Activated CD4-positive, alpha-beta memory T cell treated with anti-CD3 and anti-CD28 coated beads, Interleukin-2, amount 10 ng/mL, durations not matched to agents 7 days and 5 days (primary cell): ENCODE data around the gene RASGEF1B. TPM values are rescaled to one million over a fixed set of nuclear protein-coding genes. Genes with fewer than 3 reads are reported as not detected.
"Not testable (repeated sequence)": the region's sequence is repeated elsewhere in the genome, so short reads cannot be mapped to it uniquely, and the experiment has no call there.

Experiments
- CTCF ChIA-PET: fragments of 350-600 bp; sonication (Branson Sonifier 250); formaldehyde crosslinking; loops from one replicate; lab custom pipeline; 2021; ENCODE audit warnings: antibody characterized with exemption, inconsistent platforms; lab: Charles Lee
- POLR2A ChIA-PET: fragments of 350-600 bp; sonication (Branson Sonifier 250); formaldehyde crosslinking; loops from one replicate; lab custom pipeline; 2021; ENCODE audit warnings: antibody characterized with exemption; lab: Charles Lee
- DNase-seq: peaks from one replicate; pipeline ENCODE4 v3.0.0-alpha.2; 2020
- H3K27ac Mint-ChIP-seq: one replicate; pipeline ENCODE4 v1.8.0; 2021; ENCODE audit warnings: mild to moderate bottlenecking, mixed read lengths
- H3K27me3 Mint-ChIP-seq: one replicate; pipeline ENCODE4 v1.8.0; 2021; ENCODE audit warnings: mixed read lengths
- H3K36me3 Mint-ChIP-seq: one replicate; pipeline ENCODE4 v1.8.0; 2021; ENCODE audit warnings: low read depth, mixed read lengths
- H3K4me1 Mint-ChIP-seq: one replicate; pipeline ENCODE4 v1.8.0; 2021; ENCODE audit warnings: mixed read lengths
- H3K4me3 Mint-ChIP-seq: one replicate; pipeline ENCODE4 v1.8.0; 2021; ENCODE audit warnings: mild to moderate bottlenecking, mixed read lengths
- H3K9me3 Mint-ChIP-seq: one replicate; pipeline ENCODE4 v1.8.0; 2021; ENCODE audit warnings: mixed read lengths
- total RNA-seq, 2 experiments: library from RNA; stranded (reverse); gene quantifications; one replicate each; pipeline ENCODE4 v1.2.3, GENCODE V29; 2021

RASGEF1B gene
- total RNA-seq, 2 experiments from 2014 or later: 2.4 to 3.4 TPM

DNA sequence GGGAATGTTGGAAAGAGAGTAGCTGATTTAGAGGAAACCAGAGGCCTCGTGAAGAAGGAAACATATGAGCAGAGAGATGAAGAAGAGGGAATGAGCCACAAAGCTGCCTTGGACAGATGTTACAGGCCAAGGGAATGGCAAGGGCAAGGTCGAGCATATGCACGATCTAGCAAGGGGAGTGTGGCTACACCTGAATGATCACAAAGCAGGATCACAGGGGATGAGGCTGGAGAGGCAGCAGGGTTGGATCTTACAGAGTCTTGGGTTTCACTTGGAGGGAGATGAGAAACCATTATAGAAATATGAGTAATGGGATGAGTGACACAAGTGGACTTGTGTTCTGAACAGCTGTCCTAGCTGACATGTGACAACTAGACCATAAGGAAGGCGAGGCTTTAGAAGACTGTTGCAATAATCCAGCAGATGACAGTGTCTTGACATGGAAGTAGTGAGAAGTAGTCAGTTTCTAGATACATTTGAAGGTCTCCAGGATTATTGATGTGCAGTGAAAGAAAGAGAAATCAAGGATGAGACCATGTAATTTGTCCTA, 58.7 kb downstream of the RASGEF1B start:
- no peak for DNase-seq
- H3K36me3 Mint-ChIP-seq: no peaks in the 10 kb centered on the region
- no peaks in the 10 kb centered on the region for H3K27me3 Mint-ChIP-seq
- H3K27ac Mint-ChIP-seq: no peak overlapping the region
- POLR2A ChIA-PET: no interaction called here
- no peaks in the 10 kb centered on the region for H3K9me3 Mint-ChIP-seq
- no peaks in the 10 kb centered on the region for H3K4me1 Mint-ChIP-seq
- H3K4me3 Mint-ChIP-seq: no peak overlapping the region
- CTCF ChIA-PET: interaction anchor here (1.6 kb wide), 1 partner anchor 432 kb away, joined by 4 read pairs; no protein-coding TSS in a partner anchor

DNA sequence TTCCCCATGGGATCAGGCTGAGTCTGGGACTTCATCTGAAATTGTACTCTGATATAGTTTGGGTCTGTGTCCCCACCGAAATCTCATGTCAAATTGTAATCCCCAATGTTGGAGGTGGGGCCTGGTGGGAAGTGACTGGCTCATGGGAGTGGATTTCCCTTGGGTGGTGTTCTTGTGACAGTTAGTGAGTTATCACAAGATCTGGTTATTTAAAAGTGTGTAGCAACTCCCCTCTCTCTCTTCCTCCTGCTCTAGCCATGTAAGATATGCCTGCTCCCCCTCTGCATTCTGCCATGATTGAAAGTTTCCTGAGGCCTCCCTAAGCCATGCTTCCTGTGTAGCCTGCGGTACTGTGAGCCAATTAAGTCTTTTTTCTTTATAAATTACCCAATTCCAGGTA, 61.0 kb downstream of the RASGEF1B start:
- DNase-seq: no peak
- no peaks in the 10 kb centered on the region for H3K27me3 Mint-ChIP-seq
- POLR2A ChIA-PET: no interaction called here
- no peak overlapping the region for H3K27ac Mint-ChIP-seq
- no peak overlapping the region for H3K4me3 Mint-ChIP-seq
- no peaks in the 10 kb centered on the region for H3K9me3 Mint-ChIP-seq
- no peaks in the 10 kb centered on the region for H3K36me3 Mint-ChIP-seq
- CTCF ChIA-PET: no interaction called here
- peaks cover 1% of the 10 kb centered on the region for H3K4me1 Mint-ChIP-seq

DNA sequence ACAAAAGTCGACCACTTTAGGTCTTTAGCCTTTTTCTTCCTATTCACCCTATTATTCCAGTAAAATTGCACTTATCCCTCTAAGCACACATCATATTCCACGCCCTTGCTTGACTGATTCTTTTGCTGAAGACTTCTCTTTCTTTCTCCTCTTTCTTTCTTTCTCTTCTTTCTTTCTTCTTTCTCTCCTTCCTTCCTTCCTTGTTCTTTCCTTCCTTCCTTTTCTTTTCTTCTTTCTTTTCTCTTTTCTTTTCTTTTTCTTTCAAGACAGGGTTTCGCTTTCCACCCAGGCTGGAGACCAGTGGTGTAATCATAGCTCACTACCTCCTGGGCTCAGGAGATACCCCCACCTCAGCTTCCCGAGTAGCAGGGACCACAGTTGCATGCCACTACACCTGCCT, 61.9 kb downstream of the RASGEF1B start:
- Mint-ChIP-seq H3K36me3 (no peaks in the 10 kb centered on the region), H3K27me3 (no peaks in the 10 kb centered on the region), H3K9me3 (no peaks in the 10 kb centered on the region), H3K27ac (no peak overlapping the region), H3K4me1 (peaks cover 3% of the 10 kb centered on the region), H3K4me3 (no peak overlapping the region)
- ChIA-PET POLR2A (no interaction called here), CTCF (no interaction called here)
- no peak for DNase-seq

DNA sequence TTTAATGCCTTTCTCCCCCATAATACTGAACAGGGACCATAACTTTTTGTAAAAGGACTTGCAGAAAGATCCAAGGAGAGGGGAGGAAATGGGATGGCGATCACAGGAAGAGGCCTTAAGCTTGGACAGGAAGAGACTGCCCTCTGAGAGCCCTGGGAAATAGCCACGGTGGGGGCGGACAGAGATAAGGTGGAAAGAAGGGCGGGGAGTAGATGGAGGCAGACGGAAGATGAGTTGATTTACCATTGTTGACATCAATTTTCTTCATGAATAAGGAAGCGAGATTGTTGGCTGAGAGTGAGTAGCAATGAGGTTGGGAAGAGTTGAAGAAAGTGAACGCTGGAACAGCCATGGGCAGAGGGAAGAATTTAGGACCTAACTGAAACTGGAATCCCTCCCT, 63.4 kb downstream of the RASGEF1B start:
- Mint-ChIP-seq H3K9me3 (no peaks in the 10 kb centered on the region), H3K36me3 (no peaks in the 10 kb centered on the region), H3K4me3 (no peak overlapping the region), H3K27me3 (no peaks in the 10 kb centered on the region), H3K27ac (no peak overlapping the region), H3K4me1 (peaks cover 5% of the 10 kb centered on the region)
- ChIA-PET CTCF (no interaction called here), POLR2A (no interaction called here)
- no peak for DNase-seq

DNA sequence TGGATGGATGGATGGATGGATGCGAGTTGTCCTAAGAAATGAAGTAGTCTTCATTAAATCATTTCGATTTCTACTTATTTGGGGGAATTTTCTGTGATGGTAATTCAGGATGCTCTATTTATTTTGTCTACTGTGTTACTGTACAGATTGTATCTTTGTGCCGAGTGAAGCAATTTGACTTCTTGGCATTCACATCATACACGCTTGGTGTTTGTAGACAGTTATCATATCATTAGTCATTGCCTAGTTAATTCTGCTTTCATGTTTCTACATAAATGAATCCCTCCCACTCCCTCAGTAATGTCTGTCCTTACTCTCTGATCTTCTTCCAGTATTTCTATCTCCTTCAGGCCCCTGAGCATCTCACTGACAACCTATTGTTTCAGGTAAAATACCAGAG, 64.0 kb downstream of the RASGEF1B start:
- Mint-ChIP-seq H3K4me3 (no peak overlapping the region), H3K27ac (no peak overlapping the region), H3K27me3 (no peaks in the 10 kb centered on the region), H3K4me1 (peaks cover 5% of the 10 kb centered on the region), H3K36me3 (no peaks in the 10 kb centered on the region), H3K9me3 (no peaks in the 10 kb centered on the region)
- no peak for DNase-seq
- CTCF ChIA-PET: no interaction called here
- POLR2A ChIA-PET: no interaction called here

DNA sequence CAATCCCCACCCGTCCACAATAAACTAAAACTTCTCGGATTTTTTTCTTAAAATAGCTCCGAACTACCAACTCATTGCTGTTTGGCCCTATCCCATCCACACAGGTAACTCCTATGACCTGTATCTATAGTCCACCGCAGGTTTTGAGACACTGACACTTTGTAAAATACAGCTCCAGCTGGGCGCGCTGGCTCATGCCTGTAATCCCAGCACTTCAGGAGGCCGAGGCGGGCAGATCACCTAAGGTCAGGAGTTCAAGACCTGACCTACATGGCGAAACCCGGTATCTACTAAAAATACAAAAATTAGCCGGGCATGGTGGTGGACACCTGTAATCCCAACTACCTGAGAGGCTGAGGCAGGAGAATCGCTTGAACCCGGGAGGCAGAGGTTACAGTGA, 65.2 kb downstream of the RASGEF1B start:
- DNase-seq, H3K27me3 Mint-ChIP-seq, H3K4me3 Mint-ChIP-seq, H3K4me1 Mint-ChIP-seq, H3K36me3 Mint-ChIP-seq, POLR2A ChIA-PET, H3K9me3 Mint-ChIP-seq, H3K27ac Mint-ChIP-seq: not testable (repeated sequence)
- CTCF ChIA-PET: interaction anchor here (0.7 to 1.3 kb wide), 5 partner anchors 12 to 441 kb away, joined by 3 read pairs; no protein-coding TSS in a partner anchor

DNA sequence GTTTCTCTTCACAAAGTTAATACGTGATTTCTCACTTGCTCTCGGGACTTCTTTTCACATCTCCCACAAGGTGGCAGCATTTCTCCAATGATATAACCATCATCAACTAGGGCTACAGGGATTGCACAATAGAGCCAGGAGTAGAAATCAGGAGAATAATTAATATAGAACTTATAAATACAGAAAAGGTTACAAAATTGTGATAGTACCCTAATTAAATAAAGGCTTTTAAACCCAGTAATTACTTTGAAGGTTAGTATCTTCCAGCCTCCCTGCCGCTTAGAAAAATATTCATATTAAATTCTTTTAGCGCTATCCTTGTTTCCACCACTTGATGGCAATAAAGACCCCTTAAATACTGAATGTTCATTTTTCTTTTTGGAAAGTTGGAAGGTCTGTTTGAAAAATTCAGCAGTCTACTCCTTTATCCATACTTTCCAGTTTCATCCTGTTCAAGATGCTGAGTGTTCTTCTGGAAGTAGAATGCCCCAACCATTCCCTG, 65.8 kb downstream of the RASGEF1B start:
- H3K9me3 Mint-ChIP-seq: no peaks in the 10 kb centered on the region
- no peak overlapping the region for H3K4me3 Mint-ChIP-seq
- H3K27ac Mint-ChIP-seq: no peak overlapping the region
- CTCF ChIA-PET: interaction anchor here (0.7 to 1.4 kb wide), 6 partner anchors 11 to 795 kb away, joined by 3 to 6 read pairs (median 3); no protein-coding TSS in a partner anchor
- no peaks in the 10 kb centered on the region for H3K27me3 Mint-ChIP-seq
- no peaks in the 10 kb centered on the region for H3K36me3 Mint-ChIP-seq
- peaks cover 5% of the 10 kb centered on the region for H3K4me1 Mint-ChIP-seq
- POLR2A ChIA-PET: no interaction called here
- peak; percentile 29 for DNase-seq

DNA sequence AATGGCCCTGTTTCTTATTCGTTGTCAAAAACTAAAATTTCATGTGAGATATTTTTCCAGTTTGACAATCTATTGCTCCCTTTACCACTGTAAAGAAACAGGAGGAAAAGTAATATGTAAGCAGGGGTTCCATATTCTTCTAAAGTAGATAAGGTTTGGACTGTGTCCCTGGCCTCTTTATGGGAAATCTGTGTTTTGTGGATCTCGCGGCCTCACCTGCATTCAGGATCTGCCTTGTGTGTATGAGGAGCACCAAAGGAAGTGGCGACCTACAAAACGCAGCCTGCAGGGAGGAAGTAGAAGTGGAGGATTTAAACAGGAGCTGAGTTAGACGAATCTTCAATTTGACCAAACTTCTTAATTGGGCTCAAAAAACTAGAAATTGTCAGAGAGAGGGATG, 67.0 kb downstream of the RASGEF1B start:
- Mint-ChIP-seq H3K4me1 (peaks cover 5% of the 10 kb centered on the region), H3K9me3 (no peaks in the 10 kb centered on the region), H3K27ac (no peak overlapping the region), H3K4me3 (no peak overlapping the region), H3K36me3 (no peaks in the 10 kb centered on the region), H3K27me3 (no peaks in the 10 kb centered on the region)
- DNase-seq: no peak
- CTCF ChIA-PET: interaction anchor here (0.7 to 1.4 kb wide), 3 partner anchors 126 to 797 kb away, joined by 3 to 6 read pairs (median 3); no protein-coding TSS in a partner anchor
- POLR2A ChIA-PET: no interaction called here

DNA sequence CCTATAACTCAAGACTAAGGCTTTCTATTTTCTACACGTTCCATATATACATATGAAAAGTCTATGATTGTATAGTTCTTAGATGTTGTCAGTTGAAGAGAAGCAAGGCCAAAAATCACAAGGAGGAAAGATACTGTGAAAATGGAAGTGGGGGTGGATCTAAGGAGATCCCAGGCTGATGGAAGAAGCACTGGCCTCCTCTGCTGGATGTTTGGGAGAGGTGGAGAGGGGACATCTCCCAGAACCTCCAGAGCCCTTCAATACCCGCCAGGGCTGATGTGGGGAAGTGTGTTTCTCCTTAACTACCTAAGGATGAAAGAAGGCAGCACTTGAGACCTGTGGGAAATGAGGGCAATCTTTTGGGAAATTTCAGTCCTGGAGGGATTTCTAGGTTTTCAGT, 67.4 kb downstream of the RASGEF1B start:
- no peak overlapping the region for H3K27ac Mint-ChIP-seq
- no peaks in the 10 kb centered on the region for H3K36me3 Mint-ChIP-seq
- ChIA-PET CTCF (interaction anchor here (1.3 to 1.4 kb wide), 2 partner anchors 440 to 797 kb away, joined by 3 to 6 read pairs; no protein-coding TSS in a partner anchor), POLR2A (no interaction called here)
- H3K27me3 Mint-ChIP-seq: no peaks in the 10 kb centered on the region
- H3K4me3 Mint-ChIP-seq: no peak overlapping the region
- no peaks in the 10 kb centered on the region for H3K9me3 Mint-ChIP-seq
- no peak for DNase-seq
- peaks cover 5% of the 10 kb centered on the region for H3K4me1 Mint-ChIP-seq

DNA sequence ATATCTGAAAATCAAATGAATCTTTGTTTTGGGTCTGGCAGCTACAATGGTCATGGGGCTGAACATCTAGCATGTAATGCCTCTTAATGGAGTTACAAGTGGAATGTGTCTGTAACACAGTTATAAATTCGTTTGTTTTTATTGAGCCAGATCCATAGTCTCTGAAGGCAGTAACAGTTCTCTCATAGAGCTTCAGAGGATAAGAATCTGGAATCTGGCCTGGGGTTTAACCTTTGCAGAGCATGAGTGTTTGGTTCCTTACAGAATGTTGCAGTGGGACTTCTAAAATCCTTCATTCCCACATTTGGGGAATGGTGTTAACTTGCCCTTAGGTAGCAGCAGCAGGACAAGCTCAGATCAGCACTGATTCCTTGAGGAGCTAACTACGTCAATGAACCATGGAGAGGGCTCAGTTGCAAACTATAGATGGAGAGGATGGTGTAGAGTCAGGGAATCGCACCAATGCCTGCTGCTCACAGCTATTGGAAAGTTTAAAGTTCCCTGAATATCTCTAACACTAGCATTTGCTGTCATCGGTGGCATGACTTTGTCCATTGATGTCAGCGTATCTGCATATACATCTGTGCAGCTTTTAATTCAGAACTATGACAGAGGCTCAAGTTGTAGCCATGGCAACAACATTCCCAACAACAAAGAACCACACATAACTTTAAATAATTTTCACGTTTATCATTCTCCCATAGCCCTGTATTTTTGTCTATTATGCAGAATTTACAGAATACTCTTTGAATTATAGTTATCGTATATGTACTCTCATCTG, 72.2 kb downstream of the RASGEF1B start:
- ChIA-PET POLR2A (no interaction called here), CTCF (no interaction called here)
- Mint-ChIP-seq H3K4me1 (no peaks in the 10 kb centered on the region), H3K9me3 (no peaks in the 10 kb centered on the region), H3K36me3 (no peaks in the 10 kb centered on the region), H3K4me3 (no peak overlapping the region), H3K27me3 (peaks cover 3% of the 10 kb centered on the region), H3K27ac (no peak overlapping the region)
- no peak for DNase-seq

DNA sequence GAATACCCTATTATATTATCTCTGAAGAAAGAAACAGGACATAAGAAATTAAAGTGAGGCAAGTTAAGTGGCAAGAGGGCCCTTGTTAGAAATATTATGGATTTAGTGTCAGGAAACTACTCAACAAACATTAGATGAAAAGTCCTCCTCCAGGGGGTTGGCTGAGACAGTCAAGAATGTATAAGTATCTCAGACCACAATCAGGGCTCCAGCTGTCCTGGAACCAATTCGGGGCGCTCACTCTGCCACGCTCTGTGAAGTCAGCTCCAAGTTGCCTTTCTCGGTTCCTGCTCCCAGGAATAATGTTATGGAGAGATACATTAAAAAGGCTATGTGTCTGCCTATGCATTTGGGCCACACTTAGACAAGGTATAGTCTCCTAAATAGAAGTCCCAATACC, 73.3 kb downstream of the RASGEF1B start:
- no peaks in the 10 kb centered on the region for H3K4me1 Mint-ChIP-seq
- no peak overlapping the region for H3K4me3 Mint-ChIP-seq
- ChIA-PET POLR2A (no interaction called here), CTCF (no interaction called here)
- no peak for DNase-seq
- H3K36me3 Mint-ChIP-seq: no peaks in the 10 kb centered on the region
- no peaks in the 10 kb centered on the region for H3K9me3 Mint-ChIP-seq
- H3K27me3 Mint-ChIP-seq: peaks cover 3% of the 10 kb centered on the region
- H3K27ac Mint-ChIP-seq: no peak overlapping the region

DNA sequence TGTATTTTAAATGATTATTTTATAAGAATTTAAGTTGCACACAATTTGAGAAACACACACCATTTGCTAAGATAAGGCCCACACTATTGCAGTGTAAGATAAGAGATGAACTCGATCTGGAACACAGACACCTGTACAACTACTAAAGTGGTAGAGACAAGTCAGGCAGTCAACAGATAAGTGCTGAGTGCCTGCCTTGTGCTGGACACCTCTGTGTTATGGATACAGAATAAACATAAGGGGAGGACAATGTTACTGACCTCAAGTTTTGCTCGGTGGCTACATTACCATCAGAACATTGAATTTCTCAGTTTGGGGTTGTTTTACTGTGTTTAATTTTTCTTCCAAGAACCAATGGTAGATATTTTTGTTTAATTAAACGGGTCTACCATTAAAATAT, 74.1 kb downstream of the RASGEF1B start:
- CTCF ChIA-PET: no interaction called here
- no peak overlapping the region for H3K4me3 Mint-ChIP-seq
- H3K27me3 Mint-ChIP-seq: peaks cover 3% of the 10 kb centered on the region

DNA sequence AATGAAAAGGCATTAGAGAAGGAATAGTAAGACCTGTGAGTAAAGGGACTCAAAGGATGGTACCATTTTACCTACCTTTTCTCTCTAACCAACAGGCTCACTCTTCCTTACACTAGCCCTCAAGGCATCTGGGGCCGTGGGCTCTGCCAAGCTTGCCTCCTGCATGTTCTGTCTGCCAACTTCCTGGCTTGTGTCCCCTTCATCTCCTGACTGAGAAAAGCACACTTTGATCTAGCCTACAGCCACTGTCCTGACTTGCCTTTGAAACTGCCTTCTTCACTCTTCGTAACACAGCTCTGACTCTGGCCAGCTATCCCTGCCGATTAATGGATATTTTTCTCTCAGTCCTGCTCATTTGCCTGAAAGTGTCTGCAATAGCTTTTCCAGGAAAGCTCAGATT, 76.5 kb downstream of the RASGEF1B start:
- no peak overlapping the region for H3K27ac Mint-ChIP-seq
- ChIA-PET CTCF (interaction anchor here (1.2 kb wide), 1 partner anchor 11 kb away, joined by 3 read pairs; no protein-coding TSS in a partner anchor), POLR2A (no interaction called here)
- H3K36me3 Mint-ChIP-seq: no peaks in the 10 kb centered on the region
- DNase-seq: no peak
- H3K9me3 Mint-ChIP-seq: no peaks in the 10 kb centered on the region
- H3K4me3 Mint-ChIP-seq: no peak overlapping the region
- H3K4me1 Mint-ChIP-seq: no peaks in the 10 kb centered on the region
- peaks cover 3% of the 10 kb centered on the region for H3K27me3 Mint-ChIP-seq

More for the DNA sequence above, 74.1 kb downstream of the RASGEF1B start:
- no peak for DNase-seq
- H3K36me3 Mint-ChIP-seq: no peaks in the 10 kb centered on the region
- POLR2A ChIA-PET: no interaction called here
- no peaks in the 10 kb centered on the region for H3K4me1 Mint-ChIP-seq
- H3K9me3 Mint-ChIP-seq: no peaks in the 10 kb centered on the region
- no peak overlapping the region for H3K27ac Mint-ChIP-seq
